Measurements from ENCODE around the gene PPM1J.

The PPM1J gene

GRCh38 chr1:112688781-112689193 lies 26.3 kb downstream of the PPM1J start:
- TF ChIP-seq CTCF (IDR thresholded peaks at IDR 0.05; ENCODE audit: borderline replicate concordance, control extremely low read depth, extremely low read depth, insufficient read depth, missing control alignments), result no peak
- no peak for DNase-seq (ENCODE audit: low spot score)
- in situ Hi-C loops (cut with MboI; ENCODE audit: low sequenced_read_pairs, unreplicated experiment), result no loop called here

- no peak for DNase-seq (ENCODE audit: low spot score)
- TF ChIP-seq CTCF (IDR thresholded peaks at IDR 0.05; ENCODE audit: borderline replicate concordance, control extremely low read depth, extremely low read depth, insufficient read depth, missing control alignments), result no peak
- in situ Hi-C loops (cut with MboI; ENCODE audit: low sequenced_read_pairs, unreplicated experiment), result no loop called here
Observed at GRCh38 chr1:112687785-112688496, 27.2 kb downstream of the PPM1J start.

GRCh38 chr1:112687361-112687760 lies 27.8 kb downstream of the PPM1J start:
- no peak for DNase-seq (ENCODE audit: low spot score)
- in situ Hi-C loops (cut with MboI; ENCODE audit: low sequenced_read_pairs, unreplicated experiment), result no loop called here
- TF ChIP-seq CTCF (IDR thresholded peaks at IDR 0.05; ENCODE audit: borderline replicate concordance, control extremely low read depth, extremely low read depth, insufficient read depth, missing control alignments), result no peak

- in situ Hi-C loops (cut with MboI; ENCODE audit: low sequenced_read_pairs, unreplicated experiment), result no loop called here
- no peak for TF ChIP-seq CTCF (IDR thresholded peaks at IDR 0.05; ENCODE audit: borderline replicate concordance, control extremely low read depth, extremely low read depth, insufficient read depth, missing control alignments)
- no peak for DNase-seq (ENCODE audit: low spot score)
Observed at GRCh38 chr1:112686835-112687234, 28.3 kb downstream of the PPM1J start.

- DNase-seq (ENCODE audit: low spot score), result no peak
- no peak for TF ChIP-seq CTCF (IDR thresholded peaks at IDR 0.05; ENCODE audit: borderline replicate concordance, control extremely low read depth, extremely low read depth, insufficient read depth, missing control alignments)
- in situ Hi-C loops (cut with MboI; ENCODE audit: low sequenced_read_pairs, unreplicated experiment), result no loop called here
Observed at GRCh38 chr1:112686417-112686816, 28.7 kb downstream of the PPM1J start.

GRCh38 chr1:112685913-112686312 lies 29.2 kb downstream of the PPM1J start:
- in situ Hi-C loops (cut with MboI; ENCODE audit: low sequenced_read_pairs, unreplicated experiment), result no loop called here
- DNase-seq (ENCODE audit: low spot score), result no peak
- TF ChIP-seq CTCF (IDR thresholded peaks at IDR 0.05; ENCODE audit: borderline replicate concordance, control extremely low read depth, extremely low read depth, insufficient read depth, missing control alignments), result no peak
